GM20000 (cell line): ENCODE results near the gene LYRM1.
A peak's percentile ranks its signal among the peaks of the same experiment; 100 is the strongest.

Source experiments
- DNase-seq: peaks from one replicate; pipeline ENCODE4 v3.0.0; 2012; ENCODE audit warnings: low spot score
- TF ChIP-seq, protein P1 (sequence below): IDR thresholded peaks from 2 replicates; pipeline ENCODE4 v1.5.1; 2012; ENCODE audit warnings: mild to moderate bottlenecking, control low read depth; ENCODE audit errors: extremely low read depth, missing control alignments

The LYRM1 gene, protein sequence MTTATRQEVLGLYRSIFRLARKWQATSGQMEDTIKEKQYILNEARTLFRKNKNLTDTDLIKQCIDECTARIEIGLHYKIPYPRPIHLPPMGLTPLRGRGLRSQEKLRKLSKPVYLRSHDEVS

DNA sequence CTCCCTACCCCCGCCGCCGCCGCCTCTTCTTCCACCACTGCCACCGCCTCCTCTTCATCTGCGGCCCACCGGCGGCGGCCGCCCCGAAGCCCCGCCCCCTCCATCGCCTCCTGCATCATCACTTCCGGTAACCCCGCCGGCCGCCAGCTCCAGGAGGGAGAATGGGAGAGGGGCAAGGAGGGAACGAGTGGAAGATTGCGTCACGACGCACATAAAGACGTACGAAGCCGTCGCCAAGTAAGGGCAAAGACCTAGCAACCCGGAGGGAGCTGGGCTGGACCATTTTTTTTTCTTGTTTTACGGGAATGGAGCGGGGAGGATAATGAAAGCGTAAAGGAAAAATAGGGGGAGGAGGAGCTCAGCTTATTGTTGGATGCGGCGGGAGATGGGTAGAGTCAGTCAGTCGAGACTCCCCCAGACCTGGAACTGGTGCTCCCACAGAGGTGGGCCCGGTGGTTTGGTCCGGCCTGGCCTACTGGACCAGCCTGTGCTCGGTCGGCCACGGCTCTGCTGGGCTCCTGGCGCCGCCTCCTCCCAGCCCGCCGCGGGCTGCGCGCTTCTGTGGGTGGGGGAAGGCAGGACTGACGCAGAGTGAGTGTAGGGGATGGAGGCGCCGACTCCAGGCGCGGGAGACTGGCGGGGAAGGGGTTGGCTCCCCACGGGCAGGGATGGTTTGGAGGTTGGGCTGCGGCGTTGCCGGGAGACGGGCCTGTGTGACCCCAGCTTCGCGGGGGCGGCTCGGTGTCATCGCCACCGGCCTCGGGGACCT is at the start of gene LYRM1, which contains the start of gene DCUN1D3:
LYRM1 (plus strand) TSS at position 473 of the 769 bp plus-strand sequence. CDS start 14,785 bp downstream, outside the sequence.
DCUN1D3 (minus strand) TSS at position 60 of the 769 bp plus-strand sequence. CDS start 37,820 bp downstream, outside the sequence.
- DNase-seq: peak; percentile 92
- TF ChIP-seq, protein P1, sequence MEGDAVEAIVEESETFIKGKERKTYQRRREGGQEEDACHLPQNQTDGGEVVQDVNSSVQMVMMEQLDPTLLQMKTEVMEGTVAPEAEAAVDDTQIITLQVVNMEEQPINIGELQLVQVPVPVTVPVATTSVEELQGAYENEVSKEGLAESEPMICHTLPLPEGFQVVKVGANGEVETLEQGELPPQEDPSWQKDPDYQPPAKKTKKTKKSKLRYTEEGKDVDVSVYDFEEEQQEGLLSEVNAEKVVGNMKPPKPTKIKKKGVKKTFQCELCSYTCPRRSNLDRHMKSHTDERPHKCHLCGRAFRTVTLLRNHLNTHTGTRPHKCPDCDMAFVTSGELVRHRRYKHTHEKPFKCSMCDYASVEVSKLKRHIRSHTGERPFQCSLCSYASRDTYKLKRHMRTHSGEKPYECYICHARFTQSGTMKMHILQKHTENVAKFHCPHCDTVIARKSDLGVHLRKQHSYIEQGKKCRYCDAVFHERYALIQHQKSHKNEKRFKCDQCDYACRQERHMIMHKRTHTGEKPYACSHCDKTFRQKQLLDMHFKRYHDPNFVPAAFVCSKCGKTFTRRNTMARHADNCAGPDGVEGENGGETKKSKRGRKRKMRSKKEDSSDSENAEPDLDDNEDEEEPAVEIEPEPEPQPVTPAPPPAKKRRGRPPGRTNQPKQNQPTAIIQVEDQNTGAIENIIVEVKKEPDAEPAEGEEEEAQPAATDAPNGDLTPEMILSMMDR: no peak

DNA sequence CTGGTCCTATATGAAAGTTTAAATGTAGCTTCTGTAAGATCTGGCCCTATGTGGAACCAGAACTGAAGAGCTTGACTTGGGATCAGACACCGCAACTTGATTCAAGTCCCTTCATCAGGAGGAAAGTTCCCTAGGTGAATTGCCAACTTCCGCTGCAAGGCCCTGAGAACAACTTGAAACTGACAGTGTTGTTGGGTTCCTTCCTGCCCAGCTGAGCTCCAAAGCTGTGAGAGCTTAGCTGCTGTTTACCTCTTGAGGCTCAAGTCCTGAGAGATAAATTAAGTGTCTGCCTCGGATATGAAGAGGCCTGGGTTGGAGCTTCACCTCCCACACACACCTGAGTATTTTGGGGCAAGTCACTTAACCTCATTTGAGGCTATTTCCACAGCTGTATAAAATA is 49.6 kb upstream of the LYRM1 start:
- TF ChIP-seq, protein P1: no peak
- no peak for DNase-seq

DNA sequence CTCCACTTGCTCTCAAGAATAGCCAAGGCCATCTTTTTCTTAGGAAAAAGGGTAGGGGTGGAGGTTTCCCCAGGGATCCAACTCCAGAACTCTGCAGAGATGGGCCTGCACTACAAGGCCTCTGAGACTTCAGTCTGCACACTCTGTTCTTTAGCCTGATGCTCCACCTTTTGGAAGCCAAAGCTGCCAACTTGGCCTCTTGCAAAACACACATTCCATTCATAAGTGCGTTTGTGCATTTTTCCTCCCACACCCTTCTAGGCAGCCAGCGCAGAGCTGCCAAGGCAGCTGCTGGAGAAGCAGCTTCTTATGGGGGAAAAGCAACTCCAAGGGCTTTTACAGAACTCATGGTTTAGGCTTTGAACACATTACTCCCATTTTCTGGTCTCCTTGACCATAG is 49.0 kb upstream of the LYRM1 start:
- DNase-seq: no peak
- TF ChIP-seq, protein P1: no peak

DNA sequence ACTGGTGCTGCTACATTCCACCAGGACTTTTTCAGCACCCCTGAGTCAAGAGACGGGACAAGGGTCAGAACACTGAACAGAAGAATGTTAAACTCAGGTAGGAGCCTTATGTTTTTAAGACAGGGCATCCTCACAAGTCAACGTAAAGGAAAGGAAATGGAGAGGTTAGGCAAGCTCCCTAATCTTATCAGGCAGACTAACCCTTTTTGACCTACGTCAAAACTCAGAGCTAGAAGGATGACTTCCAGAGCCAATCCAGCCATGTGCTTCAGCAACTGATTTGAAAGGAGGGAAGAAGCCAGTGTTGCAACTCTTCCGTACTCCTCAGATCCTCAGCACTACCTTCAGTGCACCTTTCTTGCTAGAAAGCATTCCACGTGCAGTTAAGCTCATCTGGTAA is 47.4 kb upstream of the LYRM1 start:
- TF ChIP-seq, protein P1: no peak
- DNase-seq: no peak

DNA sequence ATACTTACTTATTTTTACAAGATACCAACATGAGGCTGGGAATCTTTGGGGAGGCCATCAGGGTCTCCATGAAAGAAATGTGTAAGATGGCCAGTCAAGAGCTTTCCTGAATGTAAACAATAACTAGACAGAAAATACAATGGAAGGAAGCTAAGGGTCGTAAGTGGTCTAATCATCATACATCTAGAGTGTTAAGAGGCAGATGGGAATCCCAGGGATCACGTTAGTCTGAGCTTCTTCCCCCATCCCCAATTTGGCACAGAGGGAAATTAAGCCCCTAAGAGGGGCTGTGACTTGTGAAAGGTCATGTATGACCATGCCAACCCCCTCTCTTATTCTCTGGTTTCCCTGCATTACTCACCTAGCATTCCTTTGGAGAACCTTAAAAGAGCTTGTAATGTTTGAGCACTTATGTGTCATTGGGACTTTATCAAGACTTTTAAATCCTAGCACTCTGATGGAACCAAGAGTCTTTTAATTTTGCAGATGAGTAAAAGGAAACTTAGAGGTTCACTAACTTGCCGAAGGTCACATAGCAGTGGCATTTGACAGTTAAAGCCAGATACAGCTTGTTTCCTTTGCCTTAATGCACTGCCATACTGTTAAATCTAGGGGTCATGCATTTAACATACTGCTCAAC is 46.5 kb upstream of the LYRM1 start:
- TF ChIP-seq, protein P1: no peak
- no peak for DNase-seq

DNA sequence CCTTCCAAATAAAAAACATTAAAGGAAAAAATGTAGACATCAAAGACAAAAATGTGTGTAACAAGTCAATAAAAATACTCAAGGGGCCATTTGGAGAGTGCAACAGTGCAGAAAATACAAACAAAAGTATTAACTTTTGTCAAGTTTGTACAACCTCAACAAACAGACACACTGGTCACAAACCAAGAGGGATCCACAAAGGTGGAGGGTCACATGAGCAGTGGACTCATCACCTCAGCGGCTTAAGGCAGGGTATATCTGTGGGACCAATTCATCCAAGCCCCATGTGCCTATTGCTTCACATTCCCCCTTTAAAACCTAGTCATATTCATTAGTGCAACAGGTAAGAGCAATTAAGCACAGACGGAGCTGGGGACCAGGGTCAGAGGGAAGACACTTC is 45.6 kb upstream of the LYRM1 start:
- DNase-seq: no peak
- TF ChIP-seq, protein P1: no peak

DNA sequence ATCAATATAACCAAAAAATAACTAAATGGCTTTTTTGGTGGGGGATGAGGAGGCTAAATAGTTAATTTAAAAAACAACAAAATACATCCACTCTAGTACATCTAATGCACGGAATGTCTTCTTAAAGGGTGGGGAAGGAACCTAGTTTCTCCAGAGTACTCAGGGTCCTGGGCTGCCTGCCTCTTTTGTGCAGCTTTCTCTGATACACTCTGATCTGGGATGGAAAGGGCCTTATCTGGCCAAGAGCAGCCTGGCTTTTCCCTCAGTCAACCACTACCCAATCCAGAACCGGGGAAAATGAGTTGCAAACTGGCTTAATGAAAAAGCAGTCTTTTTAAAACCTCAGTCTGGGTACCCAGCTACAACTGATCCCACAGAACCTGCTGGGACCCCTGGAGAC is 43.3 kb upstream of the LYRM1 start:
- TF ChIP-seq, protein P1: no peak
- DNase-seq: no peak
